Neural cell (in vitro differentiated cells): ENCODE results near the gene TAOK1. TPM values are rescaled to one million over a fixed set of nuclear protein-coding genes. Genes with fewer than 3 reads are reported as not detected.
A peak's percentile ranks its signal among the peaks of the same experiment; 100 is the strongest.

Experiments
- H2AFZ ChIP-seq: fragments of 200-600, 300-800 bp; sonication (generic), shearing (Covaris generic); 2 replicates; pipeline ENCODE4 v1.6.0; 2014; ENCODE audit warnings: low read depth, mild to moderate bottlenecking, antibody characterized with exemption, low read length, moderate library complexity
- H3F3A ChIP-seq: fragments of 200-600 bp; shearing (Covaris generic); 2 replicates; pipeline ENCODE4 v1.6.1; 2016; ENCODE audit warnings: mild to moderate bottlenecking, moderate library complexity, mixed read lengths, antibody characterized with exemption, low read length; ENCODE audit not compliant: insufficient read depth, poor library complexity, severe bottlenecking
- H3K27ac ChIP-seq: fragments of 200-600, 300-800 bp; sonication (generic), shearing (Covaris generic); 2 replicates; pipeline ENCODE4 v1.5.1; 2014; ENCODE audit warnings: mild to moderate bottlenecking, low read length, moderate library complexity
- H3K27me3 ChIP-seq: fragments of 300-800, 200-600 bp; sonication (generic), shearing (Covaris generic); 2 replicates; pipeline ENCODE4 v1.6.0; 2014; ENCODE audit warnings: mild to moderate bottlenecking, low read depth, low read length, moderate library complexity; ENCODE audit not compliant: insufficient read depth
- H3K36me3 ChIP-seq: fragments of 300-800, 200-600 bp; sonication (generic), shearing (Covaris generic); 2 replicates; pipeline ENCODE4 v1.5.1; 2014; ENCODE audit warnings: mild to moderate bottlenecking, antibody characterized with exemption, low read length, moderate library complexity; ENCODE audit not compliant: insufficient read depth
- H3K4me2 ChIP-seq: fragments of 300-800, 200-600 bp; sonication (generic), shearing (Covaris generic); 2 replicates; pipeline ENCODE4 v1.6.0; 2014; ENCODE audit warnings: mild to moderate bottlenecking, low read length
- H3K4me3 ChIP-seq: fragments of 300-800, 200-600 bp; sonication (generic), shearing (Covaris generic); 2 replicates; pipeline ENCODE4 v1.5.1; 2014; ENCODE audit warnings: mild to moderate bottlenecking, low read length, moderate library complexity
- H3K79me2 ChIP-seq: fragments of 200-600 bp; shearing (Covaris generic); replicated peaks from 2 replicates; pipeline ENCODE4 v1.6.0; 2014; ENCODE audit warnings: mild to moderate bottlenecking, low read length, moderate library complexity; ENCODE audit not compliant: insufficient read depth
- H3K9ac ChIP-seq: fragments of 300-800, 200-600 bp; sonication (generic), shearing (Covaris generic); 2 replicates; pipeline ENCODE4 v1.6.1; 2016; ENCODE audit warnings: mild to moderate bottlenecking, low read length, mixed read lengths
- H3K9me2 ChIP-seq: fragments of 200-600 bp; shearing (Covaris generic); 2 replicates; pipeline ENCODE4 v1.6.1; 2016; ENCODE audit warnings: mild to moderate bottlenecking, low read length, mixed read lengths; ENCODE audit not compliant: insufficient read depth
- H3K9me3 ChIP-seq: fragments of 200-600, 300-800 bp; sonication (generic), shearing (Covaris generic); 2 replicates; pipeline ENCODE4 v1.6.1; 2016; ENCODE audit warnings: mild to moderate bottlenecking, mixed run types, low read length, moderate library complexity, mixed read lengths
- H4K20me1 ChIP-seq: fragments of 200-600 bp; shearing (Covaris generic); 2 replicates; pipeline ENCODE4 v1.6.1; 2016; ENCODE audit warnings: mild to moderate bottlenecking, mixed run types; ENCODE audit not compliant: insufficient read depth
- CTCF ChIP-seq: fragments of 450-650 bp; IDR thresholded peaks from 2 replicates; pipeline ENCODE4 v1.5.1; 2014; ENCODE audit warnings: antibody characterized with exemption, mild to moderate bottlenecking, moderate library complexity; ENCODE audit not compliant: poor library complexity, severe bottlenecking
- EP300 ChIP-seq: fragments of 450-650 bp; conservative IDR thresholded peaks from 2 replicates; pipeline ENCODE4 v1.6.1; 2014; ENCODE audit warnings: antibody characterized with exemption, mild to moderate bottlenecking, moderate library complexity; ENCODE audit not compliant: poor library complexity, severe bottlenecking
- EZH2 ChIP-seq: fragments of 200-600, 300-800 bp; shearing (Covaris generic), sonication (generic); IDR thresholded peaks from 2 replicates; pipeline ENCODE4 v1.6.1; 2014; ENCODE audit warnings: antibody characterized with exemption, low read length, borderline replicate concordance, mild to moderate bottlenecking; ENCODE audit not compliant: insufficient read depth, poor library complexity, severe bottlenecking
- MXI1 ChIP-seq: fragments of 450-650 bp; conservative IDR thresholded peaks from 2 replicates; pipeline ENCODE4 v1.6.1; 2014; ENCODE audit warnings: antibody characterized with exemption, mild to moderate bottlenecking; ENCODE audit not compliant: poor library complexity, severe bottlenecking
- POLR2AphosphoS5 ChIP-seq: IDR thresholded peaks from 2 replicates; pipeline ENCODE4 v1.6.1; 2012
- RAD21 ChIP-seq: fragments of 450-650 bp; conservative IDR thresholded peaks from 2 replicates; pipeline ENCODE4 v1.6.1; 2014; ENCODE audit warnings: antibody characterized with exemption, mild to moderate bottlenecking, moderate library complexity
- REST ChIP-seq: IDR thresholded peaks from 2 replicates; pipeline ENCODE4 v1.6.1; 2012; ENCODE audit warnings: borderline replicate concordance
- SMC3 ChIP-seq: fragments of 450-650 bp; conservative IDR thresholded peaks from 2 replicates; pipeline ENCODE4 v1.6.1; 2014; ENCODE audit warnings: antibody characterized with exemption, mild to moderate bottlenecking, moderate library complexity; ENCODE audit not compliant: poor library complexity
- TAF1 ChIP-seq: IDR thresholded peaks from 2 replicates; pipeline ENCODE4 v1.6.1; 2012; ENCODE audit warnings: low read depth
- polyA plus RNA-seq: library from polyadenylated mRNA; depleted of rRNA; stranded (reverse); fragments of >200 nt; gene quantifications from 2 replicates; pipeline ENCODE4 v1.2.3, GENCODE V29; 2014

The TAOK1 gene
- polyA plus RNA-seq, 1 donor from 2014 or later = 53.2 TPM

GRCh38 chr17:29591737-29592608 is 201.8 kb downstream of the TAOK1 start:
- Histone ChIP-seq H3K79me2 (peaks cover 47% of the 10 kb centered on the region), H3K9ac (peak overlapping the region; percentile 78), H3K36me3 (no peaks in the 10 kb centered on the region), H3K9me2 (no peaks in the 10 kb centered on the region), H3K4me2 (peak overlapping the region; percentile 72), H4K20me1 (peaks cover 19% of the 10 kb centered on the region), H3K9me3 (no peaks in the 10 kb centered on the region), H3K27ac (peak overlapping the region; percentile 57), H3F3A (peaks cover 2% of the 10 kb centered on the region), H3K4me3 (peak overlapping the region; percentile 75), H2AFZ (no peak overlapping the region), H3K27me3 (no peaks in the 10 kb centered on the region)
- TF ChIP-seq CTCF = peak; percentile 97
- TF ChIP-seq RAD21 = peak; percentile 90
- no peak for TF ChIP-seq TAF1
- TF ChIP-seq EZH2 = no peak
- TF ChIP-seq MXI1 = no peak
- TF ChIP-seq EP300 = no peak
- peak; percentile 34 for TF ChIP-seq POLR2AphosphoS5
- TF ChIP-seq REST = no peak
- TF ChIP-seq SMC3 = peak; percentile 86

- Histone ChIP-seq H3K27ac (peak within 1 kb of the TSS; percentile 57), H3K9me2 (no peaks in the 10 kb centered on the region), H3F3A (peaks cover 2% of the 10 kb centered on the region), H3K4me3 (peak within 1 kb of the TSS; percentile 91), H3K27me3 (no peaks in the 10 kb centered on the region), H3K9me3 (no peaks in the 10 kb centered on the region), H3K9ac (peak within 1 kb of the TSS; percentile 82), H2AFZ (peak within 1 kb of the TSS; percentile 42), H3K79me2 (peaks cover 47% of the 10 kb centered on the region), H4K20me1 (peaks cover 18% of the 10 kb centered on the region), H3K36me3 (no peaks in the 10 kb centered on the region), H3K4me2 (peak within 1 kb of the TSS; percentile 91)
- TF ChIP-seq SMC3 = no peak
- TF ChIP-seq REST = peak; percentile 35
- TF ChIP-seq EZH2 = no peak
- peak; percentile 34 for TF ChIP-seq EP300
- TF ChIP-seq POLR2AphosphoS5 = peak; percentile 48
- peak; percentile 34 for TF ChIP-seq TAF1
- TF ChIP-seq RAD21 = no peak
- peak; percentile 35 for TF ChIP-seq MXI1
- TF ChIP-seq CTCF = no peak
Measured at GRCh38 chr17:29592850-29593551, 202.8 kb downstream of the TAOK1 start, which contains the start of gene ANKRD13B. ANKRD13B (plus strand) TSS chr17:29593132; CDS start chr17:29593622, 490 bp downstream.
